H1 (cell line): ENCODE data around the gene MAPKAPK2. TPM values are rescaled to one million over a fixed set of nuclear protein-coding genes. Genes with fewer than 3 reads are reported as not detected.

Source experiments
- CTCF ChIA-PET: fragments of 300-600 bp; sonication (Branson Sonifier 250); formaldehyde crosslinking; loops from one replicate; lab custom pipeline; 2021; ENCODE audit not compliant: partially characterized antibody; lab: Charles Lee
- POLR2A ChIA-PET: fragments of 300-600 bp; sonication (Branson Sonifier 250); formaldehyde crosslinking; loops from one replicate; lab custom pipeline; 2021; ENCODE audit warnings: inconsistent platforms; ENCODE audit not compliant: partially characterized antibody; lab: Charles Lee
- DNase-seq, 2 experiments: peaks; one replicate each; pipeline versions ENCODE4 v3.0.0 to v3.0.0-alpha.2; 2010 to 2022; ENCODE audit warnings: low spot score in 2 of 2, low read depth in 1 of 2, mixed read lengths in 1 of 2
- FAIRE-seq: peaks from 2 replicates; lab custom pipeline; 2011; peaks lifted over from hg19 to GRCh38; lab: Jason Lieb, UNC
- H2AFZ ChIP-seq: 2 replicates; pipeline ENCODE4 v1.8.1; 2012; ENCODE audit warnings: low read length, inconsistent platforms
- H2AK5ac ChIP-seq: 2 replicates; pipeline ENCODE4 v1.6.1; 2013; ENCODE audit warnings: low read depth, low read length
- H2BK120ac ChIP-seq: replicated peaks from 2 replicates; pipeline ENCODE3; 2013; ENCODE audit warnings: low read depth, low read length, inconsistent platforms
- H2BK12ac ChIP-seq: 2 replicates; pipeline ENCODE4 v1.6.1; 2013; ENCODE audit warnings: low read depth, low read length
- H2BK15ac ChIP-seq: 2 replicates; pipeline ENCODE4 v1.6.1; 2013; ENCODE audit warnings: low read length
- H2BK20ac ChIP-seq: 2 replicates; pipeline ENCODE4 v1.6.1; 2013; ENCODE audit warnings: low read length
- H2BK5ac ChIP-seq: 2 replicates; pipeline ENCODE4 v1.6.1; 2013; ENCODE audit warnings: low read depth, low read length
- H3K14ac ChIP-seq: 2 replicates; pipeline ENCODE4 v1.6.1; 2013; ENCODE audit warnings: inconsistent platforms; ENCODE audit not compliant: insufficient read length
- H3K18ac ChIP-seq: 2 replicates; pipeline ENCODE4 v1.6.1; 2013; ENCODE audit warnings: low read length; ENCODE audit errors: extremely low read depth
- H3K23ac ChIP-seq: 2 replicates; pipeline ENCODE4 v1.6.1; 2013; ENCODE audit warnings: inconsistent platforms; ENCODE audit not compliant: insufficient read length
- H3K23me2 ChIP-seq: 2 replicates; pipeline ENCODE4 v1.6.1; 2013; ENCODE audit warnings: low read depth, low read length
- H3K27ac ChIP-seq: 2 replicates; pipeline ENCODE4 v1.6.1; 2011; ENCODE audit warnings: low read depth, low read length, inconsistent platforms
- H3K27me3 ChIP-seq, 4 experiments: replicated peaks in 1 of 4; 1 replicate in 1 of 4; 2 replicates in 3 of 4; pipeline versions ENCODE4 v1.6.1 to v1.8.1; 2011 to 2013; ENCODE audit warnings: low read length in 3 of 4, mild to moderate bottlenecking in 3 of 4, inconsistent platforms in 2 of 4, mixed read lengths in 2 of 4, moderate library complexity in 1 of 4; ENCODE audit not compliant: control insufficient read depth in 3 of 4, insufficient read depth in 3 of 4; ENCODE audit errors: extremely low read depth in 1 of 4
- H3K36me3 ChIP-seq, 4 experiments: 2 replicates each; pipeline versions ENCODE4 v1.6.1 to v1.8.1; 2011 to 2013; ENCODE audit warnings: mild to moderate bottlenecking in 4 of 4, low read length in 3 of 4, moderate library complexity in 2 of 4, control low read depth in 1 of 4, inconsistent platforms in 1 of 4; ENCODE audit not compliant: insufficient read depth in 4 of 4, control insufficient read depth in 2 of 4
- H3K4ac ChIP-seq: replicated peaks from 2 replicates; pipeline ENCODE3; 2013; ENCODE audit warnings: low read length, low read depth, mixed read lengths, inconsistent platforms; ENCODE audit not compliant: insufficient read length
- H3K4me1 ChIP-seq, 4 experiments: replicated peaks in 1 of 4; 1 replicate in 1 of 4; 2 replicates in 3 of 4; pipeline versions ENCODE4 v1.6.1 to v1.8.1; 2011 to 2013; ENCODE audit warnings: low read length in 3 of 4, inconsistent platforms in 2 of 4, mixed read lengths in 1 of 4; ENCODE audit not compliant: insufficient read depth in 4 of 4, control insufficient read depth in 3 of 4
- H3K4me2 ChIP-seq, 2 experiments: 2 replicates each; pipeline versions ENCODE4 v1.6.1 to v1.8.1; 2011 to 2013; ENCODE audit warnings: low read depth in 2 of 2, low read length in 2 of 2, control low read depth in 1 of 2, inconsistent platforms in 1 of 2, mild to moderate bottlenecking in 1 of 2; ENCODE audit not compliant: insufficient read depth in 1 of 2
- H3K4me3 ChIP-seq, 4 experiments: fragments of 200-600, 300-600 bp in 1 of 4; sonication (generic), shearing (Covaris generic), sonication (Bioruptor Twin) in 1 of 4; 2 replicates each; pipeline versions ENCODE4 v1.5.1 to v1.8.1; 2011 to 2016; ENCODE audit warnings: low read length in 4 of 4, low read depth in 3 of 4, control low read depth in 2 of 4, inconsistent platforms in 2 of 4, mild to moderate bottlenecking in 2 of 4, mixed read lengths in 1 of 4, moderate library complexity in 1 of 4; ENCODE audit not compliant: insufficient read depth in 2 of 4; ENCODE audit errors: extremely low read depth in 1 of 4
- H3K56ac ChIP-seq: replicated peaks from 2 replicates; pipeline ENCODE3; 2013; ENCODE audit warnings: low read depth, mild to moderate bottlenecking, mixed read lengths, low read length, inconsistent platforms; ENCODE audit not compliant: insufficient read length
- H3K79me1 ChIP-seq: 2 replicates; pipeline ENCODE4 v1.6.1; 2013; ENCODE audit warnings: low read depth, low read length, control low read depth
- H3K79me2 ChIP-seq, 2 experiments: 2 replicates each; pipeline versions ENCODE4 v1.6.1 to v1.8.1; 2012 to 2013; ENCODE audit warnings: low read length in 2 of 2, mild to moderate bottlenecking in 2 of 2, inconsistent platforms in 1 of 2; ENCODE audit not compliant: insufficient read depth in 2 of 2, control insufficient read depth in 1 of 2
- H3K9ac ChIP-seq, 4 experiments: replicated peaks in 1 of 4; 1 replicate in 1 of 4; 2 replicates in 3 of 4; pipeline versions ENCODE4 v1.6.1 to v1.8.1; 2011 to 2013; ENCODE audit warnings: low read depth in 3 of 4, low read length in 3 of 4, control low read depth in 2 of 4, mild to moderate bottlenecking in 2 of 4, moderate library complexity in 2 of 4, inconsistent platforms in 1 of 4; ENCODE audit errors: extremely low read depth in 1 of 4
- H3K9me3 ChIP-seq, 2 experiments: 2 replicates each; pipeline versions ENCODE4 v1.6.1 to v1.8.1; 2012 to 2013; ENCODE audit warnings: mild to moderate bottlenecking in 2 of 2, moderate library complexity in 2 of 2, control low read depth in 1 of 2, inconsistent platforms in 1 of 2, low read depth in 1 of 2, low read length in 1 of 2, mixed read lengths in 1 of 2; ENCODE audit not compliant: insufficient read depth in 2 of 2
- H4K20me1 ChIP-seq, 2 experiments: replicated peaks in 1 of 2; 2 replicates each; pipeline versions ENCODE3 to v1.8.1; 2011 to 2013; ENCODE audit warnings: inconsistent platforms in 2 of 2, low read length in 2 of 2, mild to moderate bottlenecking in 1 of 2; ENCODE audit not compliant: insufficient read depth in 2 of 2, control insufficient read depth in 1 of 2
- H4K5ac ChIP-seq: 2 replicates; pipeline ENCODE4 v1.6.1; 2013; ENCODE audit warnings: low read length, low read depth, mixed read lengths, inconsistent platforms; ENCODE audit not compliant: insufficient read length
- H4K8ac ChIP-seq: 2 replicates; pipeline ENCODE4 v1.8.0; 2013; ENCODE audit warnings: mild to moderate bottlenecking, moderate library complexity, low read length, inconsistent platforms; ENCODE audit not compliant: insufficient read depth; ENCODE audit errors: extremely low read depth
- H4K91ac ChIP-seq: replicated peaks from 2 replicates; pipeline ENCODE3; 2013; ENCODE audit warnings: low read length, mixed read lengths, inconsistent platforms; ENCODE audit not compliant: insufficient read length
- HDAC6 ChIP-seq: IDR thresholded peaks from one replicate; pipeline ENCODE4 v1.7.1; 2012; ENCODE audit warnings: low read depth, mild to moderate bottlenecking, inconsistent platforms, low read length, moderate library complexity
- WGBS, 2 experiments: shearing (Covaris generic) in 1 of 2; methylation state at CpG; one replicate each; pipeline versions ENCODE4 v1.1.6 to v1.1.7; 2013 to 2015; ENCODE audit warnings: low lambda C conversion rate in 2 of 2, mixed read lengths in 2 of 2, inconsistent platforms in 1 of 2, low coverage in 1 of 2, missing lambda C conversion rate in 1 of 2; ENCODE audit not compliant: insufficient replicate concordance in 2 of 2, insufficient coverage in 1 of 2, insufficient read length in 1 of 2; ENCODE audit errors: extremely low coverage in 1 of 2, missing lambda C conversion rate in 1 of 2; 5-methylcytosine and 5-hydroxymethylcytosine counted together
- polyA plus RNA-seq, 7 experiments: library from polyadenylated mRNA; depleted of rRNA in 3 of 7; stranded (reverse) in 5 of 7; unstranded in 2 of 7; fragments of >200 nt in 5 of 7; fragments of 200-250 nt in 2 of 7; gene quantifications; 1 replicate in 5 of 7; 2 replicates in 1 of 7; 4 replicates in 1 of 7; pipeline versions ENCODE4 v1.2.1 to v1.2.3, GENCODE V29; 2011 to 2013; ENCODE audit warnings: missing spikeins in 2 of 7, mixed read lengths in 2 of 7
- total RNA-seq: library from RNA; stranded (reverse); fragmentation: NEBNext Ultra II Directional; extraction: Animal tissue kit (Norgen Biotek cat#: 25700); gene quantifications from 2 replicates; pipeline ENCODE4 v1.2.1, GENCODE V29; 2021

MAPKAPK2 gene
- total and polyA plus RNA-seq, 2 of the 8 experiments (the other 6 are each of a cell fraction or from before 2014, with no cell fraction given), result 27.5 to 44.9 TPM

- Histone ChIP-seq H3K56ac (no peak overlapping the region), H2BK15ac (no peak overlapping the region), H3K4ac (no peak overlapping the region), H2AK5ac (no peak overlapping the region), H4K8ac (no peak overlapping the region), H4K20me1 (peaks cover 36 to 49% of the 10 kb centered on the region in 2 experiments), H3K14ac (no peak overlapping the region), H3K18ac (no peak overlapping the region), H2BK120ac (no peak overlapping the region), H2BK20ac (no peak overlapping the region), H3K79me2 (peaks cover 3 to 78% of the 10 kb centered on the region in 2 experiments), H3K9ac (no peak overlapping the region), H3K23me2 (no peaks in the 10 kb centered on the region; the same call in 1 of the 2 replicates), H3K4me2 (no peak overlapping the region), H3K79me1 (peaks cover 37% of the 10 kb centered on the region), H3K27ac (no peak overlapping the region), H3K4me1 (peaks cover 5 to 15% (median 12%) of the 10 kb centered on the region in 4 experiments), H2BK12ac (no peak overlapping the region), H3K9me3 (no peaks in the 10 kb centered on the region), H3K36me3 (no peaks in the 10 kb centered on the region), H3K23ac (no peak overlapping the region), H2AFZ (no peak overlapping the region), H3K4me3 (no peak overlapping the region), H3K27me3 (no peaks in the 10 kb centered on the region; a peak in 2 of 7 replicates), H4K5ac (no peak overlapping the region), H2BK5ac (no peak overlapping the region), H4K91ac (no peak overlapping the region)
- no peak for FAIRE-seq
- CTCF ChIA-PET, result interaction anchor here (0.7 to 10.4 kb wide), 2 partner anchors 38 to 1473 kb away, joined by 3 to 48 read pairs; no protein-coding TSS in a partner anchor
- no peak for TF ChIP-seq HDAC6
- WGBS, 2 experiments, result 95% methylated on average over 8 of the region's 9 CpGs; no CpG with 5 or more reads in 1 of the 2 experiments
- POLR2A ChIA-PET, result no interaction called here
- DNase-seq, result no peak
Observed at GRCh38 chr1:206695733-206696132, 11.0 kb downstream of the MAPKAPK2 start.
